ENCODE results near the gene RPTOR.
"Not testable (repeated sequence)": the region's sequence is repeated elsewhere in the genome, so short reads cannot be mapped to it uniquely, and the experiment has no call there.

Gene RPTOR

GRCh38 chr17:80513201-80513600, 31.4 kb upstream of the RPTOR start:
- no peak for DNase-seq

GRCh38 chr17:80513892-80514291, 30.7 kb upstream of the RPTOR start:
- no peak for DNase-seq

- DNase-seq, result no peak
These were observed 28.3 kb upstream of the RPTOR start for GRCh38 chr17:80516171-80516932.

- DNase-seq, result no peak
These were observed 27.0 kb upstream of the RPTOR start for GRCh38 chr17:80517641-80518040.

- no peak for DNase-seq
These were observed 26.2 kb upstream of the RPTOR start for GRCh38 chr17:80518392-80518791.

GRCh38 chr17:80519091-80519781, 25.4 kb upstream of the RPTOR start:
- DNase-seq, result no peak

GRCh38 chr17:80520810-80521455, 23.7 kb upstream of the RPTOR start:
- no peak for DNase-seq

GRCh38 chr17:80523054-80523744, 21.4 kb upstream of the RPTOR start:
- no peak for DNase-seq

- no peak for DNase-seq
These were observed 20.5 kb upstream of the RPTOR start for GRCh38 chr17:80523956-80524712.

- DNase-seq, result no peak
These were observed 18.3 kb upstream of the RPTOR start for GRCh38 chr17:80526116-80526910.

- DNase-seq, result no peak
These were observed 17.5 kb upstream of the RPTOR start for GRCh38 chr17:80527016-80527645.

GRCh38 chr17:80528536-80528935, 16.1 kb upstream of the RPTOR start:
- no peak for DNase-seq

- no peak for DNase-seq
These were observed 15.3 kb upstream of the RPTOR start for GRCh38 chr17:80529104-80529903.

GRCh38 chr17:80529904-80530292, 14.7 kb upstream of the RPTOR start:
- DNase-seq, result no peak

- no peak for DNase-seq
These were observed 13.2 kb upstream of the RPTOR start for GRCh38 chr17:80531400-80531799.

- DNase-seq, result not testable (repeated sequence)
These were observed 7.3 kb upstream of the RPTOR start for GRCh38 chr17:80537386-80537785.

GRCh38 chr17:80538484-80538883, 6.2 kb upstream of the RPTOR start:
- no peak for DNase-seq

- DNase-seq, result no peak
These were observed 5.5 kb upstream of the RPTOR start for GRCh38 chr17:80539022-80539641.

GRCh38 chr17:80545499-80545826, 825 bp downstream of the RPTOR start:
- DNase-seq, result no peak

GRCh38 chr17:80546267-80546666, 1.6 kb downstream of the RPTOR start:
- DNase-seq, result no peak
